ENCODE measurements around the gene GHDC. TPM values are rescaled to one million over a fixed set of nuclear protein-coding genes. Genes with fewer than 3 reads are reported as not detected.
"Not testable (repeated sequence)": the region's sequence is repeated elsewhere in the genome, so short reads cannot be mapped to it uniquely, and the experiment has no call there.

GHDC gene
- polyA plus RNA-seq, 1 donor (not counting 4 experiments of a cell fraction or from before 2014, with no cell fraction given): 2.7 TPM

DNA sequence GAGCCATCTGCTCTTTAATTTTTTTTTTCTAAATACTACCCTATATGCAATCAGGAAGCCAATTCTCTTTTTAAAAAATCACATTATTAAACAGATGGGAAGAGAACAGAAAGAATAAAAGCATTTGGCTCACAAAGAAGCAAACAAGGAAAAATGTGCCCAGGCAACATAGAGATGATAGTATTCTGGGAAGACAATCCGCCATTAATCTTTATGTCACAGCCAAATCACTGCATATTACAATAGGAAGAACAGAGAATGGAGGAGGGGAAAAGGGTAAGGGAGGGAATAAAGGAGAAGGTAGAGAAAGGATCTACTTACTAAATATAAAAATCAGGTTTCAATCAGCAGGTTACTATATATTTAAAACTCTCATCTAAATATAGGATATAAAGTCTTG is 47.6 kb upstream of the GHDC start:
- Histone ChIP-seq H2AFZ (ENCODE audit: control insufficient read depth, low read length) (no peak overlapping the region), H3K4me3 (ENCODE audit: control insufficient read depth in 2 of 3, extremely low read depth in 1 of 3, insufficient read depth in 2 of 3, low read depth in 1 of 3, low read length in 3 of 3) (no peak overlapping the region), H3K79me2 (ENCODE audit: control insufficient read depth, insufficient read depth, low read length) (no peaks in the 10 kb centered on the region), H3K4me2 (ENCODE audit: control insufficient read depth, extremely low read depth, insufficient read depth, low read depth, low read length) (no peak overlapping the region), H4K20me1 (ENCODE audit: control insufficient read depth, extremely low read depth, insufficient read depth, low read length) (no peaks in the 10 kb centered on the region), H3K36me3 (ENCODE audit: control insufficient read depth in 2 of 2, extremely low read depth in 1 of 2, insufficient read depth in 2 of 2, low read length in 2 of 2) (no peaks in the 10 kb centered on the region), H3K27me3 (ENCODE audit: control insufficient read depth, extremely low read depth, insufficient read depth, low read length) (no peaks in the 10 kb centered on the region), H3K9ac (ENCODE audit: control insufficient read depth, extremely low read depth, insufficient read depth, low read length) (no peak overlapping the region), H3K27ac (ENCODE audit: control insufficient read depth, insufficient read depth, low read length) (no peak overlapping the region), H3K9me1 (ENCODE audit: control insufficient read depth, extremely low read depth, insufficient read depth, low read length) (no peaks in the 10 kb centered on the region), H3K4me1 (ENCODE audit: control insufficient read depth, extremely low read depth, insufficient read depth, low read length) (no peaks in the 10 kb centered on the region), H3K9me3 (ENCODE audit: control insufficient read depth, low read depth, low read length) (no peaks in the 10 kb centered on the region)
- dilution Hi-C loops (cut with MboI; ENCODE audit: extremely low pct_ligation_motif_present, low sequenced_read_pairs): no loop called here
- TF ChIP-seq, protein P1, sequence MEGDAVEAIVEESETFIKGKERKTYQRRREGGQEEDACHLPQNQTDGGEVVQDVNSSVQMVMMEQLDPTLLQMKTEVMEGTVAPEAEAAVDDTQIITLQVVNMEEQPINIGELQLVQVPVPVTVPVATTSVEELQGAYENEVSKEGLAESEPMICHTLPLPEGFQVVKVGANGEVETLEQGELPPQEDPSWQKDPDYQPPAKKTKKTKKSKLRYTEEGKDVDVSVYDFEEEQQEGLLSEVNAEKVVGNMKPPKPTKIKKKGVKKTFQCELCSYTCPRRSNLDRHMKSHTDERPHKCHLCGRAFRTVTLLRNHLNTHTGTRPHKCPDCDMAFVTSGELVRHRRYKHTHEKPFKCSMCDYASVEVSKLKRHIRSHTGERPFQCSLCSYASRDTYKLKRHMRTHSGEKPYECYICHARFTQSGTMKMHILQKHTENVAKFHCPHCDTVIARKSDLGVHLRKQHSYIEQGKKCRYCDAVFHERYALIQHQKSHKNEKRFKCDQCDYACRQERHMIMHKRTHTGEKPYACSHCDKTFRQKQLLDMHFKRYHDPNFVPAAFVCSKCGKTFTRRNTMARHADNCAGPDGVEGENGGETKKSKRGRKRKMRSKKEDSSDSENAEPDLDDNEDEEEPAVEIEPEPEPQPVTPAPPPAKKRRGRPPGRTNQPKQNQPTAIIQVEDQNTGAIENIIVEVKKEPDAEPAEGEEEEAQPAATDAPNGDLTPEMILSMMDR (optimal IDR thresholded peaks at IDR 0.05 in 1 of 3, IDR thresholded peaks at IDR 0.05 in 1 of 3, conservative IDR thresholded peaks at IDR 0.05 in 1 of 3; ENCODE audit: extremely low read depth in 1 of 3, insufficient read depth in 2 of 3, low read length in 3 of 3): no peak
- TF ChIP-seq EZH2 (IDR thresholded peaks at IDR 0.05; ENCODE audit: low read length): no peak
- DNase-seq (ENCODE audit: low read depth, low spot score) (no peak), FAIRE-seq (no peak)

- FAIRE-seq; H3K79me2 ChIP-seq (ENCODE audit: control insufficient read depth, insufficient read depth, low read length); H3K36me3 ChIP-seq (ENCODE audit: control insufficient read depth in 2 of 2, extremely low read depth in 1 of 2, insufficient read depth in 2 of 2, low read length in 2 of 2): not testable (repeated sequence)
These were observed 46.6 kb upstream of the GHDC start for GRCh38 chr17:42240863-42241262.

DNA sequence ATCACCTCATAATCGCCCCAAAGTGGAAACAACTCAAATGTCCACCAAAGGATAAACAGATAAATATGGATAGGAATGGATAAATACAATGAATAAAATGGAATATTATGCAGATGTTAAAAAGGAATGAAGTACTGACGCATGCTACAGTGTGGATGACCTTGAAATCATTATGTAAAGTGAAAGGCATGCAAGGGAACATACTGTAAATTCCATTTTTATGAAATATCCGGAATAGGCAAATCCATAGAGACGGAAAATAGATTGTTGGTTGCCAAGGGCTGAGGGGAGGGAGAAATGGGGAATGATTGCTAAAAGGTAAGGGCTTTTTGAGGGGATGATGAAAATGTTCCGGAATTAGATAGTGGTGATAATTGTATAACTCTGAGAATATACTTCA is 45.9 kb upstream of the GHDC start:
- no peak overlapping the region for H3K27ac ChIP-seq (ENCODE audit: control insufficient read depth, insufficient read depth, low read length)
- H3K4me1 ChIP-seq (ENCODE audit: control insufficient read depth, extremely low read depth, insufficient read depth, low read length): no peaks in the 10 kb centered on the region
- dilution Hi-C loops (cut with MboI; ENCODE audit: extremely low pct_ligation_motif_present, low sequenced_read_pairs): no loop called here
- no peak overlapping the region for H3K4me3 ChIP-seq (ENCODE audit: control insufficient read depth in 2 of 3, extremely low read depth in 1 of 3, insufficient read depth in 2 of 3, low read depth in 1 of 3, low read length in 3 of 3)
- no peak for TF ChIP-seq EZH2 (IDR thresholded peaks at IDR 0.05; ENCODE audit: low read length)
- TF ChIP-seq, protein P1 (optimal IDR thresholded peaks at IDR 0.05 in 1 of 3, IDR thresholded peaks at IDR 0.05 in 1 of 3, conservative IDR thresholded peaks at IDR 0.05 in 1 of 3; ENCODE audit: extremely low read depth in 1 of 3, insufficient read depth in 2 of 3, low read length in 3 of 3): no peak
- no peak overlapping the region for H2AFZ ChIP-seq (ENCODE audit: control insufficient read depth, low read length)
- H3K36me3 ChIP-seq (ENCODE audit: control insufficient read depth in 2 of 2, extremely low read depth in 1 of 2, insufficient read depth in 2 of 2, low read length in 2 of 2): no peaks in the 10 kb centered on the region
- no peaks in the 10 kb centered on the region for H3K27me3 ChIP-seq (ENCODE audit: control insufficient read depth, extremely low read depth, insufficient read depth, low read length)
- no peaks in the 10 kb centered on the region for H3K9me1 ChIP-seq (ENCODE audit: control insufficient read depth, extremely low read depth, insufficient read depth, low read length)
- H3K9ac ChIP-seq (ENCODE audit: control insufficient read depth, extremely low read depth, insufficient read depth, low read length): no peak overlapping the region
- H3K4me2 ChIP-seq (ENCODE audit: control insufficient read depth, extremely low read depth, insufficient read depth, low read depth, low read length): no peak overlapping the region
- FAIRE-seq: no peak
- no peaks in the 10 kb centered on the region for H4K20me1 ChIP-seq (ENCODE audit: control insufficient read depth, extremely low read depth, insufficient read depth, low read length)
- no peaks in the 10 kb centered on the region for H3K79me2 ChIP-seq (ENCODE audit: control insufficient read depth, insufficient read depth, low read length)
- H3K9me3 ChIP-seq (ENCODE audit: control insufficient read depth, low read depth, low read length): no peaks in the 10 kb centered on the region
- no peak for DNase-seq (ENCODE audit: low read depth, low spot score)

More at GRCh38 chr17:42240863-42241262, 46.6 kb upstream of the GHDC start:
- H3K4me1 ChIP-seq (ENCODE audit: control insufficient read depth, extremely low read depth, insufficient read depth, low read length); H3K4me3 ChIP-seq (ENCODE audit: control insufficient read depth in 2 of 3, extremely low read depth in 1 of 3, insufficient read depth in 2 of 3, low read depth in 1 of 3, low read length in 3 of 3); DNase-seq (ENCODE audit: low read depth, low spot score); H3K27ac ChIP-seq (ENCODE audit: control insufficient read depth, insufficient read depth, low read length); H3K9me3 ChIP-seq (ENCODE audit: control insufficient read depth, low read depth, low read length); H4K20me1 ChIP-seq (ENCODE audit: control insufficient read depth, extremely low read depth, insufficient read depth, low read length); dilution Hi-C loops (cut with MboI; ENCODE audit: extremely low pct_ligation_motif_present, low sequenced_read_pairs); H3K27me3 ChIP-seq (ENCODE audit: control insufficient read depth, extremely low read depth, insufficient read depth, low read length); H3K9ac ChIP-seq (ENCODE audit: control insufficient read depth, extremely low read depth, insufficient read depth, low read length); H3K4me2 ChIP-seq (ENCODE audit: control insufficient read depth, extremely low read depth, insufficient read depth, low read depth, low read length); H2AFZ ChIP-seq (ENCODE audit: control insufficient read depth, low read length); H3K9me1 ChIP-seq (ENCODE audit: control insufficient read depth, extremely low read depth, insufficient read depth, low read length): not testable (repeated sequence)

DNA sequence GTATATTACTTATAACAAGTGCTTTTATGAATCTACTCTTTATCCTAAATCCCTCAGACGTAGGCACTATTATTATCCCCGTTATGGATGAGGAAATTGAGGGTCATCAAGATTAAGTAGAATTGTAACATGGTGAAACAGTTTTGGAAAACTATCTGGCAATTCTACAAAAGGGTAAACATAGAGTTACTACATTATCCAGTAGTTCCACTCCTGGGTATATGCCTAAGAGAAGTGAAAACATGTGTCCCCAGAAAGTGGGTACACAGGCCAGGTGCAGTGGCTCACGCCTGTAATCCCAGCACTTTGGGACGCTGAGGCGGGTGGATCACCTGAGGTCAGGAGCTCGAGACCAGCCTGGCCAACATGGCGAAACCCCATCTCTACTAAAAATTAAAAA is 45.3 kb upstream of the GHDC start:
- FAIRE-seq; H3K9me3 ChIP-seq (ENCODE audit: control insufficient read depth, low read depth, low read length); H4K20me1 ChIP-seq (ENCODE audit: control insufficient read depth, extremely low read depth, insufficient read depth, low read length); H3K4me1 ChIP-seq (ENCODE audit: control insufficient read depth, extremely low read depth, insufficient read depth, low read length); DNase-seq (ENCODE audit: low read depth, low spot score); H3K79me2 ChIP-seq (ENCODE audit: control insufficient read depth, insufficient read depth, low read length); H3K4me3 ChIP-seq (ENCODE audit: control insufficient read depth in 2 of 3, extremely low read depth in 1 of 3, insufficient read depth in 2 of 3, low read depth in 1 of 3, low read length in 3 of 3); H3K36me3 ChIP-seq (ENCODE audit: control insufficient read depth in 2 of 2, extremely low read depth in 1 of 2, insufficient read depth in 2 of 2, low read length in 2 of 2); H3K9ac ChIP-seq (ENCODE audit: control insufficient read depth, extremely low read depth, insufficient read depth, low read length); H3K4me2 ChIP-seq (ENCODE audit: control insufficient read depth, extremely low read depth, insufficient read depth, low read depth, low read length); H3K27me3 ChIP-seq (ENCODE audit: control insufficient read depth, extremely low read depth, insufficient read depth, low read length); H3K9me1 ChIP-seq (ENCODE audit: control insufficient read depth, extremely low read depth, insufficient read depth, low read length); H3K27ac ChIP-seq (ENCODE audit: control insufficient read depth, insufficient read depth, low read length); H2AFZ ChIP-seq (ENCODE audit: control insufficient read depth, low read length); dilution Hi-C loops (cut with MboI; ENCODE audit: extremely low pct_ligation_motif_present, low sequenced_read_pairs): not testable (repeated sequence)
